Lower leg skin (tissue), 4 donors: ENCODE results near the gene ZNF687. TPM values are rescaled to one million over a fixed set of nuclear protein-coding genes. Genes with fewer than 3 reads are reported as not detected.
A peak's percentile ranks its signal among the peaks of the same experiment; 100 is the strongest.

ENCODE experiments used
- DNase-seq, 2 donors: peaks; one replicate each; pipeline ENCODE4 v3.0.0-alpha.2; 2019; ENCODE audit warnings: low spot score in 2 of 2
- H3K4me3 ChIP-seq: fragments of 200-600 bp; sonication (generic); 2 replicates; pipeline ENCODE4 v1.5.1; 2017; ENCODE audit warnings: mild to moderate bottlenecking, low read depth; ENCODE audit not compliant: poor library complexity, severe bottlenecking
- CTCF ChIP-seq, 3 donors: fragments of 450-650 bp; IDR thresholded peaks; one replicate each; pipeline ENCODE4 v1.5.1; 2016; ENCODE audit warnings: antibody characterized with exemption in 3 of 3, mild to moderate bottlenecking in 3 of 3, moderate library complexity in 2 of 3
- POLR2A ChIP-seq, 2 donors: fragments of 450-650 bp; IDR thresholded peaks; one replicate each; pipeline ENCODE4 v1.6.1; 2016 to 2017; ENCODE audit warnings: antibody characterized with exemption in 2 of 2, mild to moderate bottlenecking in 1 of 2, moderate library complexity in 1 of 2
- WGBS, 2 donors: methylation state at CpG; one replicate each; pipeline ENCODE4 v1.1.5; 2018; 5-methylcytosine and 5-hydroxymethylcytosine counted together
- intact Hi-C: fragments of 100-400 bp; cut with DNase I; formaldehyde crosslinking; loops from one replicate; pipeline ENCODE4 v1.15.0; 2023; ENCODE audit warnings: low total_unique reads
- total RNA-seq, 4 donors: library from RNA; depleted of rRNA; stranded (reverse); fragments of >200 nt; gene quantifications; one replicate each; pipeline ENCODE4 v1.1.0, GENCODE V29; 2016

The ZNF687 gene
- 10 to 100 TPM; 21.9 to 45.0 (median 32.2) TPM for total RNA-seq

- DNase-seq, result peak; percentile 100
- WGBS, 2 donors, result 1% methylated on average over 57 to 70 of the region's 74 CpGs
- intact Hi-C loops, result no loop called here
- TF ChIP-seq POLR2A (IDR thresholded peaks at IDR 0.05) (peak in 1 of 2 donors; percentile 41), CTCF (IDR thresholded peaks at IDR 0.05) (peak in 1 of 3 donors; percentile 76)
- H3K4me3 ChIP-seq, result peak within 1 kb of the TSS; percentile 77
Measured at GRCh38 chr1:151281969-151282882, at the start of gene ZNF687. TSS of gene ZNF687 (plus strand) at chr1:151282299. CDS start at chr1:151286292, 3,993 bp downstream.

- TF ChIP-seq POLR2A (IDR thresholded peaks at IDR 0.05), result no peak
- no peak for TF ChIP-seq CTCF (IDR thresholded peaks at IDR 0.05)
- no peak for DNase-seq
- WGBS, 2 donors, result 79 to 88% methylated on average over 6 of the region's 6 CpGs
- H3K4me3 ChIP-seq, result no peak overlapping the region
- intact Hi-C loops, result no loop called here
Measured at GRCh38 chr1:151235235-151235634, 46.9 kb upstream of the ZNF687 start.

DNA sequence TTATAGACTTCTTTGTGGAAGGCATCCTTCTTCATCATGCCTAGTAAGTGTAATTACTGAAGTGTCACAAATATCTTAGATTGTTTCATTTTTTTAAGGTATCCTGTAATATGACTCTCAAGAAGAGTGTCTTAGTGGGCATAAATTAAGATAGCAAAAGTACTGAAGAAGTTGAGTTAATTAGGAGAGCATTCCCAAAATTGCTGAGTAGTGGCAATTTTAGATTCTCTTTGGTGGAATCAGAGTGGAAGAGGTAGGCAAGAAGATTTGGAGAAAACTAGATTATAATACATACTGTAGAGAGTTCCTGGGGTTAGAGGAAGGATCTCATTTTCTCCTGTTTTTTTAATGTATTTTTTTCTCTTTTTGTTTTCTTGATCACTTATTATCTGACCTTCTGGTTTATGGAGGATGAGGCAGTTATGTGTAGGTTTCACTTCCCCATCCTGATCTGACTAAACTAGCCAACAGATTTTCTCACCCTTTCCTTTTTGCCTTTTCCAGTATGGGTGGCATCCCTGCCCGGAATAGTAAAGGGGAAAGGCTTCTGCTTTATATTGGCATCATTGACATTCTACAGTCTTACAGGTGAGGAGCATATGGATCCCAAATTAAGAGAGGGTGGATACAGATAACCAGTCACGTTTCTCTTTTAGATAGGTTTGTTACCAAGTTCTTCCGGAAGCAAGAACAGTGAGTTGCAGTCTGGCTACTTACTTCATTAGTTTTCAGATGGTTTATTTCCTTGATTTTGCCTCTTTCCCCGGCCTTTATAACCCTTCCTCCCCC lies 44.2 kb upstream of the ZNF687 start:
- TF ChIP-seq POLR2A (IDR thresholded peaks at IDR 0.05) (no peak), CTCF (IDR thresholded peaks at IDR 0.05) (no peak)
- 65 to 68% methylated on average over 4 of the region's 4 CpGs for WGBS, 2 donors
- intact Hi-C loops, result no loop called here
- DNase-seq, result no peak
- H3K4me3 ChIP-seq, result no peak overlapping the region

GRCh38 chr1:151238467-151238739 lies 43.7 kb upstream of the ZNF687 start:
- 33 to 38% methylated on average over 1 of the region's 1 CpG for WGBS, 2 donors
- no peak for DNase-seq
- intact Hi-C loops, result no loop called here
- H3K4me3 ChIP-seq, result no peak overlapping the region
- TF ChIP-seq POLR2A (IDR thresholded peaks at IDR 0.05), result no peak
- no peak for TF ChIP-seq CTCF (IDR thresholded peaks at IDR 0.05)

DNA sequence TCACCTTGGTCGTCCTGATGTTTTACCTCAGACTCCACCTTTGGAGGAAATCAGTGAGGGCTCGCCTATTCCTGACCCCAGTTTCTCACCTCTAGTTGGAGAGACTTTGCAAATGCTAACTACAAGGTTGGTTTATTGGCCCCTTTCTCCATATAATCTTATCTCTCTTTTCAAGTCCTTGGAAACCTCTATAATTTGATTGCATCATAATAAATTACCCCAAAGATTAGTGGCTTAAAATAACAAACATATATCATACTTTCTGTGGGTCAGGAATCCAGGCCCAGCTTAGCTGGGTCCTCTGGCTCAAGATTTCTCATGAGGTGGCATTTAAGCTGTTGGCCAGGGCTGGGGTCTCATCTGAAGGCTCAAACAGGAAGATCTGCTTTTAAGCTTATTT lies 39.7 kb upstream of the ZNF687 start:
- H3K4me3 ChIP-seq, result no peak overlapping the region
- no peak for DNase-seq
- intact Hi-C loops, result no loop called here
- TF ChIP-seq POLR2A (IDR thresholded peaks at IDR 0.05), result no peak
- no peak for TF ChIP-seq CTCF (IDR thresholded peaks at IDR 0.05)
- WGBS, 2 donors, result 91 to 94% methylated on average over 2 of the region's 2 CpGs
